A549 (cell line): ENCODE results near the gene OR4D11.

ENCODE experiments used
- CHD2 ChIP-seq: fragments of 150-350 bp; IDR thresholded peaks from 2 replicates; pipeline ENCODE4 v1.6.1; 2014; ENCODE audit warnings: low read length; ENCODE audit not compliant: partially characterized antibody
- CTCF ChIP-seq: fragments of >200 bp; sonication (Bioruptor Twin); formaldehyde crosslinking; IDR thresholded peaks from 3 replicates; pipeline ENCODE4 v1.5.1; 2016
- EP300 ChIP-seq, 2 experiments: fragments of >200 bp; sonication (Bioruptor Twin); formaldehyde crosslinking; IDR thresholded peaks; 2 replicates in 1 of 2; 3 replicates in 1 of 2; pipeline ENCODE4 v1.6.1; 2016 to 2017
- ESRRA ChIP-seq: fragments of 150-350 bp; IDR thresholded peaks from 2 replicates; pipeline ENCODE4 v1.6.1; 2014; ENCODE audit warnings: mild to moderate bottlenecking, low read length, borderline replicate concordance
- HOXA7 ChIP-seq: fragments of 250-450 bp; sonication (Bioruptor Pico); IDR thresholded peaks from 2 replicates; pipeline ENCODE4 v1.5.0; 2020; ENCODE audit warnings: mild to moderate bottlenecking, moderate library complexity
- KDM1A ChIP-seq: fragments of 200-600 bp; sonication (generic); IDR thresholded peaks from 2 replicates; pipeline ENCODE4 v1.6.1; 2016; ENCODE audit warnings: low read depth, mild to moderate bottlenecking
- NR3C1 ChIP-seq: fragments of >200 bp; sonication (Bioruptor Twin); formaldehyde crosslinking; IDR thresholded peaks from 3 replicates; pipeline ENCODE4 v1.6.1; 2017
- POLR2A ChIP-seq: IDR thresholded peaks from 2 replicates; pipeline ENCODE4 v1.6.1; 2012; ENCODE audit warnings: mild to moderate bottlenecking, low read length
- RAD21 ChIP-seq, 2 experiments: fragments of >200 bp in 1 of 2; sonication (Bioruptor Twin) in 1 of 2; formaldehyde crosslinking in 1 of 2; IDR thresholded peaks in 1 of 2; conservative IDR thresholded peaks in 1 of 2; 2 replicates in 1 of 2; 3 replicates in 1 of 2; pipeline ENCODE4 v1.6.1; 2012 to 2018; ENCODE audit warnings: inconsistent platforms in 1 of 2
- REST ChIP-seq: fragments of 200-600 bp; sonication (generic); IDR thresholded peaks from 2 replicates; pipeline ENCODE4 v1.6.1; 2016; ENCODE audit warnings: antibody characterized with exemption, mild to moderate bottlenecking, moderate library complexity
- RFX5 ChIP-seq: fragments of 450-650 bp; IDR thresholded peaks from 2 replicates; pipeline ENCODE4 v1.7.1; 2014; ENCODE audit warnings: antibody characterized with exemption, mild to moderate bottlenecking, moderate library complexity
- SREBF2 ChIP-seq: fragments of 450-650 bp; IDR thresholded peaks from 2 replicates; pipeline ENCODE4 v1.6.1; 2014; ENCODE audit warnings: mild to moderate bottlenecking, moderate library complexity

- no peak for TF ChIP-seq CTCF
- TF ChIP-seq RAD21 (conservative IDR thresholded peaks at IDR 0.05 in 1 of 2, IDR thresholded peaks at IDR 0.05 in 1 of 2) = no peak
- no peak for TF ChIP-seq EP300 (IDR thresholded peaks at IDR 0.05)
- TF ChIP-seq KDM1A = no peak
- no peak for TF ChIP-seq ESRRA
- TF ChIP-seq NR3C1 = no peak
- no peak for TF ChIP-seq HOXA7 (CRISPR knock-in tag)
- no peak for TF ChIP-seq CHD2
- no peak for TF ChIP-seq REST
- no peak for TF ChIP-seq RFX5
- TF ChIP-seq POLR2A = no peak
- TF ChIP-seq SREBF2 = no peak
Measured at GRCh38 chr11:59520741-59521140, 17.4 kb downstream of the OR4D11 start.
